IPS DF 4.7 (cell line): ENCODE measurements around the gene B3GLCT.

Source experiments
- DNase-seq: peaks from one replicate; pipeline ENCODE4 v3.0.0-alpha.2; 2013; ENCODE audit warnings: low spot score; ENCODE audit errors: extremely low read depth

Gene B3GLCT

GRCh38 chr13:31223640-31224039 lies 23.9 kb downstream of the B3GLCT start:
- DNase-seq = no peak

- no peak for DNase-seq
These were observed 24.4 kb downstream of the B3GLCT start for GRCh38 chr13:31224174-31224669.

- no peak for DNase-seq
These were observed 25.3 kb downstream of the B3GLCT start for GRCh38 chr13:31224963-31225559.

GRCh38 chr13:31225998-31226675 lies 26.4 kb downstream of the B3GLCT start:
- DNase-seq = no peak

GRCh38 chr13:31227063-31227462 lies 27.3 kb downstream of the B3GLCT start:
- no peak for DNase-seq

- no peak for DNase-seq
These were observed 28.1 kb downstream of the B3GLCT start for GRCh38 chr13:31227870-31228269.

GRCh38 chr13:31234729-31235128 lies 35.0 kb downstream of the B3GLCT start:
- DNase-seq = no peak

- no peak for DNase-seq
These were observed 36.5 kb downstream of the B3GLCT start for GRCh38 chr13:31236211-31236786.

GRCh38 chr13:31240921-31241320 lies 41.1 kb downstream of the B3GLCT start:
- DNase-seq = no peak

- DNase-seq = no peak
These were observed 42.6 kb downstream of the B3GLCT start for GRCh38 chr13:31242367-31242766.

GRCh38 chr13:31242916-31243315 lies 43.1 kb downstream of the B3GLCT start:
- DNase-seq = no peak

GRCh38 chr13:31245598-31246373 lies 46.0 kb downstream of the B3GLCT start:
- no peak for DNase-seq

GRCh38 chr13:31246918-31247317 lies 47.1 kb downstream of the B3GLCT start:
- DNase-seq = no peak

GRCh38 chr13:31248361-31248760 lies 48.6 kb downstream of the B3GLCT start:
- DNase-seq = no peak

GRCh38 chr13:31248965-31249539 lies 49.3 kb downstream of the B3GLCT start:
- no peak for DNase-seq

GRCh38 chr13:31250435-31250834 lies 50.7 kb downstream of the B3GLCT start:
- DNase-seq = no peak

- no peak for DNase-seq
These were observed 61.5 kb downstream of the B3GLCT start for GRCh38 chr13:31261241-31261640.

GRCh38 chr13:31263346-31263745 lies 63.6 kb downstream of the B3GLCT start:
- no peak for DNase-seq

- no peak for DNase-seq
These were observed 64.4 kb downstream of the B3GLCT start for GRCh38 chr13:31264151-31264550.

- no peak for DNase-seq
These were observed 67.5 kb downstream of the B3GLCT start for GRCh38 chr13:31267126-31267784.

- no peak for DNase-seq
These were observed 74.6 kb downstream of the B3GLCT start for GRCh38 chr13:31274390-31274789.
